ENCODE measurements around the gene PRKD2. TPM values are rescaled to one million over a fixed set of nuclear protein-coding genes. Genes with fewer than 3 reads are reported as not detected.

Gene PRKD2
- total RNA-seq, 1 donor from 2014 or later: 14.9 TPM

- peaks cover 4% of the 10 kb centered on the region for H3K36me3 ChIP-seq
- DNase-seq (ENCODE audit: low spot score): no peak
- TF ChIP-seq EZH2phosphoT487 (IDR thresholded peaks at IDR 0.05) (no peak), EZH2 (IDR thresholded peaks at IDR 0.05) (no peak)
- TF ChIP-seq, protein P1, sequence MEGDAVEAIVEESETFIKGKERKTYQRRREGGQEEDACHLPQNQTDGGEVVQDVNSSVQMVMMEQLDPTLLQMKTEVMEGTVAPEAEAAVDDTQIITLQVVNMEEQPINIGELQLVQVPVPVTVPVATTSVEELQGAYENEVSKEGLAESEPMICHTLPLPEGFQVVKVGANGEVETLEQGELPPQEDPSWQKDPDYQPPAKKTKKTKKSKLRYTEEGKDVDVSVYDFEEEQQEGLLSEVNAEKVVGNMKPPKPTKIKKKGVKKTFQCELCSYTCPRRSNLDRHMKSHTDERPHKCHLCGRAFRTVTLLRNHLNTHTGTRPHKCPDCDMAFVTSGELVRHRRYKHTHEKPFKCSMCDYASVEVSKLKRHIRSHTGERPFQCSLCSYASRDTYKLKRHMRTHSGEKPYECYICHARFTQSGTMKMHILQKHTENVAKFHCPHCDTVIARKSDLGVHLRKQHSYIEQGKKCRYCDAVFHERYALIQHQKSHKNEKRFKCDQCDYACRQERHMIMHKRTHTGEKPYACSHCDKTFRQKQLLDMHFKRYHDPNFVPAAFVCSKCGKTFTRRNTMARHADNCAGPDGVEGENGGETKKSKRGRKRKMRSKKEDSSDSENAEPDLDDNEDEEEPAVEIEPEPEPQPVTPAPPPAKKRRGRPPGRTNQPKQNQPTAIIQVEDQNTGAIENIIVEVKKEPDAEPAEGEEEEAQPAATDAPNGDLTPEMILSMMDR (IDR thresholded peaks at IDR 0.05): no peak
- Mint-ChIP-seq H3K27me3 (ENCODE audit: insufficient read depth, low read depth) (peaks cover 8% of the 10 kb centered on the region), H3K4me1 (peaks cover 8% of the 10 kb centered on the region), H3K27ac (no peak overlapping the region), H3K9me3 (no peaks in the 10 kb centered on the region), H3K4me3 (no peak overlapping the region), H3K36me3 (peaks cover 28% of the 10 kb centered on the region)
- H3K9ac ChIP-seq: no peak overlapping the region
- no peaks in the 10 kb centered on the region for H3F3A ChIP-seq (ENCODE audit: low read depth)
- no peak overlapping the region for H3K4me3 ChIP-seq
- H3K4me1 ChIP-seq: no peaks in the 10 kb centered on the region
- H4K20me1 ChIP-seq (ENCODE audit: low read depth): peaks cover 84% of the 10 kb centered on the region
- H3K9me3 ChIP-seq (ENCODE audit: low read depth): no peaks in the 10 kb centered on the region
- H3K27ac ChIP-seq: no peak overlapping the region
- H3K79me2 ChIP-seq (ENCODE audit: low read depth): peaks cover 50% of the 10 kb centered on the region
- no peak overlapping the region for H3K4me2 ChIP-seq
- H3K27me3 ChIP-seq: no peaks in the 10 kb centered on the region
- H2AFZ ChIP-seq (replicated peaks): no peak overlapping the region
Measured at GRCh38 chr19:46732172-46732938, 15.4 kb upstream of the PRKD2 start.

- no peak overlapping the region for H3K9ac ChIP-seq
- peaks cover 84% of the 10 kb centered on the region for H4K20me1 ChIP-seq (ENCODE audit: low read depth)
- H3K4me1 ChIP-seq: no peaks in the 10 kb centered on the region
- H3K36me3 ChIP-seq: peaks cover 4% of the 10 kb centered on the region
- Mint-ChIP-seq H3K9me3 (no peaks in the 10 kb centered on the region), H3K36me3 (peaks cover 24% of the 10 kb centered on the region), H3K27me3 (ENCODE audit: insufficient read depth, low read depth) (peaks cover 6% of the 10 kb centered on the region), H3K4me1 (peaks cover 11% of the 10 kb centered on the region), H3K27ac (no peak overlapping the region), H3K4me3 (no peak overlapping the region)
- H3K27ac ChIP-seq: no peak overlapping the region
- no peak overlapping the region for H3K4me2 ChIP-seq
- DNase-seq (ENCODE audit: low spot score): no peak
- no peak overlapping the region for H3K4me3 ChIP-seq
- TF ChIP-seq, protein P1 (IDR thresholded peaks at IDR 0.05): no peak
- H3K27me3 ChIP-seq: no peaks in the 10 kb centered on the region
- H3K79me2 ChIP-seq (ENCODE audit: low read depth): peaks cover 45% of the 10 kb centered on the region
- H3F3A ChIP-seq (ENCODE audit: low read depth): no peaks in the 10 kb centered on the region
- no peaks in the 10 kb centered on the region for H3K9me3 ChIP-seq (ENCODE audit: low read depth)
- H2AFZ ChIP-seq (replicated peaks): no peak overlapping the region
Measured at GRCh38 chr19:46731584-46731983, 14.7 kb upstream of the PRKD2 start.

- no peak for DNase-seq (ENCODE audit: low spot score)
- H3K4me1 ChIP-seq: no peaks in the 10 kb centered on the region
- Mint-ChIP-seq H3K36me3 (peaks cover 27% of the 10 kb centered on the region), H3K4me3 (no peak overlapping the region), H3K9me3 (no peaks in the 10 kb centered on the region), H3K27ac (peak overlapping the region; percentile 42), H3K27me3 (ENCODE audit: insufficient read depth, low read depth) (peaks cover 6% of the 10 kb centered on the region), H3K4me1 (peaks cover 15% of the 10 kb centered on the region)
- no peaks in the 10 kb centered on the region for H3K27me3 ChIP-seq
- no peak overlapping the region for H2AFZ ChIP-seq (replicated peaks)
- peaks cover 43% of the 10 kb centered on the region for H3K79me2 ChIP-seq (ENCODE audit: low read depth)
- TF ChIP-seq EZH2 (IDR thresholded peaks at IDR 0.05) (no peak), EZH2phosphoT487 (IDR thresholded peaks at IDR 0.05) (no peak)
- TF ChIP-seq, protein P1 (IDR thresholded peaks at IDR 0.05): no peak
- H3K9ac ChIP-seq: no peak overlapping the region
- peaks cover 83% of the 10 kb centered on the region for H4K20me1 ChIP-seq (ENCODE audit: low read depth)
- peaks cover 4% of the 10 kb centered on the region for H3K36me3 ChIP-seq
- no peak overlapping the region for H3K4me3 ChIP-seq
- H3F3A ChIP-seq (ENCODE audit: low read depth): no peaks in the 10 kb centered on the region
- no peak overlapping the region for H3K4me2 ChIP-seq
- no peaks in the 10 kb centered on the region for H3K9me3 ChIP-seq (ENCODE audit: low read depth)
- no peak overlapping the region for H3K27ac ChIP-seq
Measured at GRCh38 chr19:46731007-46731501, 14.1 kb upstream of the PRKD2 start.
